Measurements from ENCODE around the gene SLC25A1.

The SLC25A1 gene

GRCh38 chr22:19182472-19183157 is 4.1 kb upstream of the SLC25A1 start:
- no peak for DNase-seq (ENCODE audit: extremely low read depth, insufficient read length)
- H3K36me3 ChIP-seq (ENCODE audit: control insufficient read depth, insufficient read depth, low read length), result no peaks in the 10 kb centered on the region
- H3K27me3 ChIP-seq (replicated peaks; ENCODE audit: control insufficient read depth, insufficient read depth, low read length), result no peaks in the 10 kb centered on the region; the same call in none of the 2 replicates
- TF ChIP-seq CTCF (IDR thresholded peaks at IDR 0.05; ENCODE audit: insufficient read depth, low read length, poor library complexity, severe bottlenecking), result no peak
- no peak overlapping the region for H3K4me3 ChIP-seq (replicated peaks; ENCODE audit: low read depth, low read length)

- Histone ChIP-seq H3K4me3 (replicated peaks; ENCODE audit: low read depth, low read length) (no peak overlapping the region), H3K36me3 (ENCODE audit: control insufficient read depth, insufficient read depth, low read length) (no peaks in the 10 kb centered on the region), H3K27me3 (replicated peaks; ENCODE audit: control insufficient read depth, insufficient read depth, low read length) (no peaks in the 10 kb centered on the region; the same call in none of the 2 replicates)
- TF ChIP-seq CTCF (IDR thresholded peaks at IDR 0.05; ENCODE audit: insufficient read depth, low read length, poor library complexity, severe bottlenecking), result no peak
- no peak for DNase-seq (ENCODE audit: extremely low read depth, insufficient read length)
Observed at GRCh38 chr22:19181786-19182471, 3.4 kb upstream of the SLC25A1 start.

- no peak overlapping the region for H3K4me3 ChIP-seq (replicated peaks; ENCODE audit: low read depth, low read length)
- DNase-seq (ENCODE audit: extremely low read depth, insufficient read length), result no peak
- no peak for TF ChIP-seq CTCF (IDR thresholded peaks at IDR 0.05; ENCODE audit: insufficient read depth, low read length, poor library complexity, severe bottlenecking)
- H3K36me3 ChIP-seq (ENCODE audit: control insufficient read depth, insufficient read depth, low read length), result peaks cover 3% of the 10 kb centered on the region
- no peaks in the 10 kb centered on the region; the same call in none of the 2 replicates for H3K27me3 ChIP-seq (replicated peaks; ENCODE audit: control insufficient read depth, insufficient read depth, low read length)
Observed at GRCh38 chr22:19180740-19181410, 2.3 kb upstream of the SLC25A1 start.

GRCh38 chr22:19180234-19180633 is 1.7 kb upstream of the SLC25A1 start:
- no peaks in the 10 kb centered on the region; the same call in none of the 2 replicates for H3K27me3 ChIP-seq (replicated peaks; ENCODE audit: control insufficient read depth, insufficient read depth, low read length)
- H3K36me3 ChIP-seq (ENCODE audit: control insufficient read depth, insufficient read depth, low read length), result peaks cover 3% of the 10 kb centered on the region
- H3K4me3 ChIP-seq (replicated peaks; ENCODE audit: low read depth, low read length), result no peak overlapping the region
- TF ChIP-seq CTCF (IDR thresholded peaks at IDR 0.05; ENCODE audit: insufficient read depth, low read length, poor library complexity, severe bottlenecking), result no peak
- DNase-seq (ENCODE audit: extremely low read depth, insufficient read length), result no peak

GRCh38 chr22:19179497-19180048 is 1.0 kb upstream of the SLC25A1 start:
- Histone ChIP-seq H3K36me3 (ENCODE audit: control insufficient read depth, insufficient read depth, low read length) (peaks cover 3% of the 10 kb centered on the region), H3K4me3 (replicated peaks; ENCODE audit: low read depth, low read length) (peak overlapping the region; percentile 78), H3K27me3 (replicated peaks; ENCODE audit: control insufficient read depth, insufficient read depth, low read length) (no peaks in the 10 kb centered on the region; the same call in none of the 2 replicates)
- peak; percentile 79 for TF ChIP-seq CTCF (IDR thresholded peaks at IDR 0.05; ENCODE audit: insufficient read depth, low read length, poor library complexity, severe bottlenecking)
- DNase-seq (ENCODE audit: extremely low read depth, insufficient read length), result peak; percentile 75

Measured in GM06990 (cell line).